DOHH2 (cell line): ENCODE measurements around the gene GBGT1.

Experiments used
- H3F3A ChIP-seq: fragments of 200-600 bp; sonication (generic), shearing (Covaris generic); 2 replicates; pipeline ENCODE4 v1.6.0; 2016; ENCODE audit warnings: antibody characterized with exemption, mild to moderate bottlenecking; ENCODE audit not compliant: control insufficient read depth, insufficient read depth
- H3K27ac ChIP-seq: fragments of 200-600 bp; sonication (generic); 2 replicates; pipeline ENCODE4 v1.5.1; 2014; ENCODE audit warnings: low read depth, mild to moderate bottlenecking, low read length, moderate library complexity
- H3K27me3 ChIP-seq: fragments of 200-600 bp; sonication (generic); 2 replicates; pipeline ENCODE4 v1.6.1; 2014; ENCODE audit warnings: mild to moderate bottlenecking, low read length, mixed read lengths; ENCODE audit not compliant: control insufficient read depth
- H3K36me3 ChIP-seq: fragments of 200-600 bp; sonication (generic); 2 replicates; pipeline ENCODE4 v1.6.1; 2014; ENCODE audit warnings: mild to moderate bottlenecking, low read length, moderate library complexity, mixed read lengths; ENCODE audit not compliant: control insufficient read depth
- H3K4me1 ChIP-seq: fragments of 200-600 bp; sonication (generic); 2 replicates; pipeline ENCODE4 v1.6.1; 2014; ENCODE audit warnings: mild to moderate bottlenecking, low read length, mixed read lengths; ENCODE audit not compliant: control insufficient read depth
- H3K4me2 ChIP-seq: fragments of 200-600 bp; sonication (generic); 2 replicates; pipeline ENCODE4 v1.6.0; 2014; ENCODE audit warnings: mild to moderate bottlenecking, low read length, moderate library complexity
- H3K4me3 ChIP-seq: fragments of 200-600 bp; sonication (generic); 2 replicates; pipeline ENCODE4 v1.5.1; 2014; ENCODE audit warnings: mild to moderate bottlenecking, low read length, mixed read lengths
- H3K79me2 ChIP-seq: fragments of 200-600 bp; sonication (generic); 2 replicates; pipeline ENCODE4 v1.6.1; 2014; ENCODE audit warnings: mild to moderate bottlenecking, low read length, mixed read lengths; ENCODE audit not compliant: control insufficient read depth
- H3K9me2 ChIP-seq: fragments of 200-600 bp; sonication (generic); replicated peaks from 2 replicates; pipeline ENCODE4 v1.6.1; 2014; ENCODE audit warnings: mild to moderate bottlenecking, low read length, mixed read lengths; ENCODE audit not compliant: control insufficient read depth
- H3K9me3 ChIP-seq: fragments of 200-600 bp; sonication (generic); 2 replicates; pipeline ENCODE4 v1.6.1; 2014; ENCODE audit warnings: antibody characterized with exemption, low read length, mixed read lengths; ENCODE audit not compliant: control insufficient read depth, insufficient read depth
- H4K20me1 ChIP-seq: fragments of 200-600 bp; sonication (generic); 2 replicates; pipeline ENCODE4 v1.6.0; 2014; ENCODE audit warnings: low read depth, mild to moderate bottlenecking, antibody characterized with exemption, low read length, moderate library complexity; ENCODE audit not compliant: control insufficient read depth, insufficient read depth
- CTCF ChIP-seq: fragments of 200-600 bp; sonication (generic); IDR thresholded peaks from one replicate; pipeline ENCODE4 v1.5.1; 2014; ENCODE audit warnings: antibody characterized with exemption, mild to moderate bottlenecking, low read depth, low read length; ENCODE audit not compliant: poor library complexity, severe bottlenecking
- EZH2phosphoT487 ChIP-seq: fragments of 200-600 bp; sonication (generic); IDR thresholded peaks from 2 replicates; pipeline ENCODE4 v1.6.1; 2017; ENCODE audit warnings: borderline replicate concordance, mild to moderate bottlenecking, antibody characterized with exemption, low read length, moderate library complexity, mixed read lengths

The GBGT1 gene

GRCh38 chr9:133167769-133168168 lies 4.1 kb upstream of the GBGT1 start:
- TF ChIP-seq EZH2phosphoT487 = no peak
- TF ChIP-seq CTCF = no peak
- no peaks in the 10 kb centered on the region for H3K36me3 ChIP-seq
- H3K4me2 ChIP-seq = no peak overlapping the region
- peaks cover 31% of the 10 kb centered on the region for H3K4me1 ChIP-seq
- peaks cover 21% of the 10 kb centered on the region for H3K27me3 ChIP-seq
- H3K27ac ChIP-seq = no peak overlapping the region
- H3F3A ChIP-seq = no peaks in the 10 kb centered on the region
- H3K79me2 ChIP-seq = no peaks in the 10 kb centered on the region
- no peak overlapping the region for H3K4me3 ChIP-seq
- H3K9me3 ChIP-seq = no peaks in the 10 kb centered on the region
- H4K20me1 ChIP-seq = no peaks in the 10 kb centered on the region
- no peaks in the 10 kb centered on the region for H3K9me2 ChIP-seq

GRCh38 chr9:133167096-133167730 lies 3.5 kb upstream of the GBGT1 start:
- Histone ChIP-seq H4K20me1 (no peaks in the 10 kb centered on the region), H3K9me2 (no peaks in the 10 kb centered on the region), H3K36me3 (no peaks in the 10 kb centered on the region), H3K4me2 (no peak overlapping the region), H3K4me1 (peaks cover 32% of the 10 kb centered on the region), H3K9me3 (no peaks in the 10 kb centered on the region), H3K27ac (no peak overlapping the region), H3F3A (no peaks in the 10 kb centered on the region), H3K4me3 (no peak overlapping the region), H3K27me3 (peaks cover 18% of the 10 kb centered on the region), H3K79me2 (no peaks in the 10 kb centered on the region)
- no peak for TF ChIP-seq CTCF
- no peak for TF ChIP-seq EZH2phosphoT487

GRCh38 chr9:133166392-133166791 lies 2.7 kb upstream of the GBGT1 start:
- peaks cover 10% of the 10 kb centered on the region for H3K27me3 ChIP-seq
- no peaks in the 10 kb centered on the region for H4K20me1 ChIP-seq
- H3F3A ChIP-seq = no peaks in the 10 kb centered on the region
- H3K4me1 ChIP-seq = peaks cover 24% of the 10 kb centered on the region
- H3K9me2 ChIP-seq = no peaks in the 10 kb centered on the region
- H3K4me2 ChIP-seq = no peak overlapping the region
- no peak overlapping the region for H3K27ac ChIP-seq
- H3K9me3 ChIP-seq = no peaks in the 10 kb centered on the region
- TF ChIP-seq EZH2phosphoT487 (no peak), CTCF (no peak)
- H3K79me2 ChIP-seq = no peaks in the 10 kb centered on the region
- no peaks in the 10 kb centered on the region for H3K36me3 ChIP-seq
- no peak overlapping the region for H3K4me3 ChIP-seq
